LNCAP (cell line): ENCODE results near the gene PHC2.

Experiments used
- TF ChIP-seq, protein P1 (sequence below): fragments of 450-650 bp; IDR thresholded peaks from 2 replicates; pipeline ENCODE4 v1.5.1; 2017; ENCODE audit warnings: mild to moderate bottlenecking

Gene PHC2

DNA sequence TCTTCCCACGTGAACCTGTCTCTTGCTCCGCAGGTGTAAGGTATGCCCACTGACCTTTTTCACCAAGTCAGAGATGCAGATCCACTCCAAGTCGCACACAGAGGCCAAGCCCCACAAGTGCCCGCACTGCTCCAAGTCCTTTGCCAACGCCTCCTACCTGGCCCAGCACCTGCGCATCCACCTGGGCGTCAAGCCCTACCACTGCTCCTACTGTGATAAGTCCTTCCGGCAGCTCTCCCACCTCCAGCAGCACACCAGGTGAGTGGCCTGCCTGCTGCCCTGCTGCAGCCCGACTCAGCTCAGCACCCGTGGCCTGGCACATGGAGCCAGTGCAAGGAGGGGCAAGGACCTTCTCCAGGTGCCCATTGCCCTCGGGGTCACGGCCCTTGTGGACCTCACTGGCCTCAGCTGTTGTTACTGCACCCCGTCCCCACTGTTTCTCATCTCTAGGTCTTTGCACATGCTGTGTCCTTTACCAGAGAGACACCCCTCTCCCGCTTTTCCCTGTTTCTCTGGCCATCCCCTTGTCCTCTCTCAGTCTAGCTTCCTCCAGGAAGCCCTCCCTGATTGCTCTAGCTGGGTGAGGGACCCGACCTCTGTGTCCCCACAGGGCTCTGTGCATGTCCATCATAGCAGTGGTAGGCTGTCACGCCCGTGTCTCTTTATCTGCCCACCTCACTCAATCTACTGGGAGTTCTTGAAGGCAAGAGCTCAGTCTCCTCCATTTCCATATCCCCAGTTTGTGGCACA, 149.2 kb downstream of the PHC2 start:
- TF ChIP-seq, protein P1, sequence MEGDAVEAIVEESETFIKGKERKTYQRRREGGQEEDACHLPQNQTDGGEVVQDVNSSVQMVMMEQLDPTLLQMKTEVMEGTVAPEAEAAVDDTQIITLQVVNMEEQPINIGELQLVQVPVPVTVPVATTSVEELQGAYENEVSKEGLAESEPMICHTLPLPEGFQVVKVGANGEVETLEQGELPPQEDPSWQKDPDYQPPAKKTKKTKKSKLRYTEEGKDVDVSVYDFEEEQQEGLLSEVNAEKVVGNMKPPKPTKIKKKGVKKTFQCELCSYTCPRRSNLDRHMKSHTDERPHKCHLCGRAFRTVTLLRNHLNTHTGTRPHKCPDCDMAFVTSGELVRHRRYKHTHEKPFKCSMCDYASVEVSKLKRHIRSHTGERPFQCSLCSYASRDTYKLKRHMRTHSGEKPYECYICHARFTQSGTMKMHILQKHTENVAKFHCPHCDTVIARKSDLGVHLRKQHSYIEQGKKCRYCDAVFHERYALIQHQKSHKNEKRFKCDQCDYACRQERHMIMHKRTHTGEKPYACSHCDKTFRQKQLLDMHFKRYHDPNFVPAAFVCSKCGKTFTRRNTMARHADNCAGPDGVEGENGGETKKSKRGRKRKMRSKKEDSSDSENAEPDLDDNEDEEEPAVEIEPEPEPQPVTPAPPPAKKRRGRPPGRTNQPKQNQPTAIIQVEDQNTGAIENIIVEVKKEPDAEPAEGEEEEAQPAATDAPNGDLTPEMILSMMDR: no peak

DNA sequence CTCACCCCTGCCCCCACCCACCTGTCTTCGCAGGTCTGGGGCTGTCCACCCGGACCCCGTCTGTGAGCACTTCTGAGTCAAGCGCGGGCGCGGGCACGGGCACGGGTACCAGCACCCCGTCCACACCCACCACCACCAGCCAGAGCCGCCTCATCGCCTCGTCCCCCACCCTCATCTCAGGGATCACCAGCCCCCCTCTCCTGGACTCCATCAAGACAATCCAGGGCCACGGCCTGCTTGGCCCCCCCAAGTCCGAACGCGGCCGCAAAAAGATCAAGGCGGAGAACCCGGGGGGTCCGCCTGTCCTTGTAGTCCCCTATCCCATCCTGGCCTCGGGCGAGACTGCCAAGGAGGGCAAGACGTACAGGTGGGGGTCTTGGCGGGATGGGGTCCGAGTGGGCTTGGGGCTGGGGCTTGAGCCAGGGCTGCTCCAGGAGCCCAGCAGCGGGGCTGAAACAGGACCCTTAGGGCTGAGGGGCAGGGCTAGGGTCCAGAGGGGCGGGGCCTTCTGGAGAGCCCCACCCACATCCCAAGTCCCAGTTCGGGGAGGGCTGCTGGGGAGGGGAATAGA, 150.7 kb downstream of the PHC2 start:
- TF ChIP-seq, protein P1: no peak

DNA sequence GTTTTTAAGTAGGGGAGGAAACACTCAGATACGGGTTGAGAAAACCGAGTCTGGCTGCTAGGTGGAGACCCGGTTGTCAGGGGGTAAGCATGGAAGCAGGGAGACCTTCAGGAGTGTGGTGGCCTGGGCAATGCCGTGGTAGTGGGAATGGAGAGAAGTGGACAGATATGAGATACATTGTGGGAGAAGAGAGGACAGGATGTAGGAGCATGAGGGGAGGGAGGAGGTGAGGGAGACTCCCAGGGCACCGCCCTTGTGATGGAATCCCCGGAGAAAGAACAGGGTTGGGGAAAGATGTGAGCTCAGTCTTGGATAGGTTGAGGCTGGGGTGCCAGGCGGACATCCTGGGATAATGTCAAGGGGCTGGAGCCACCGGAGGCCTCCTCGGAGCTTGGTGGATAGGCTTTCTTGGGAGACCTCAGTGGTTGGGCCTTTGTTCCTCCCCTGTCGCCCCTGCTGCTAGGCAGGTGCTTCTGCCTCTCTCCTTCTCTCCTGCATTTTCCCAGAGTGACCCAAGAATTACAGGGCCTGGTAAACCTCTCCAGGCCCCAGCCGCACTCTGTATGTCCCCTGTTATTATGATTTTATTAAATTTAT, 153.3 kb downstream of the PHC2 start:
- TF ChIP-seq, protein P1: no peak

DNA sequence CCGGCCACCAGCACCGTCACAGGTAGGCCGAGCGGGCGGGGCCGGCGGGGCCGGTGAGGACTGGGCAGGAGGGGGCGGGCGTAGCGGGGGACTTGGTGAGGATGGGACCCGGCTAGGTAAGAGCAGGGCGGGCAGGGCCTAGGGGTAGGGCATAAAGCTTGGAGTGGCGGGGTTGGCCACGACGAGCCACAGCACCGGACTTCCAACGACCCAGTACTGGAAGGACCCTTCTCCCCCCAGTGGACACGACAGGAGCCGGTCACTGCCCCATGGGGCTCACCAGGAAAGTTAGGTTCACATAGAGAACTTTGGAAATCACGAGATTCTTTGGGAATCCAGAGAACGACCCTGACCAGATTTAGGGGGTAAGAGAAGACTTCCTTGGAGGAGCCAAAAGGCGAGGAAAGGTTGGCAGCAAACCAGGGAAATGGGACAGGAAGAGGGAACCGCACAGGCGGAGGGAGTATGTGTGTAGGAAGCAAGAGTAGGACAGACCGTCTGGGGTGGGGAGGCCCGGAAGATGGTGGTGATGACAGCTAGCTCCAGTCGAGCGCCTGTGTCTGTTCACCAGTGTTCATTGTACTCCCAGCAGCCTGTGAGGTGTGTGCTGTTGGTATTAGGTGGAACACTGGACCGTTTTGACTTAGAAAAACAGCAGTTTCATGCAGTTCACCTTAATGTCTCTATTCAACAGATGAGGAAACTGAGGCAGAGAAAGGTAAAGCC, 154.2 kb downstream of the PHC2 start:
- TF ChIP-seq, protein P1: no peak

DNA sequence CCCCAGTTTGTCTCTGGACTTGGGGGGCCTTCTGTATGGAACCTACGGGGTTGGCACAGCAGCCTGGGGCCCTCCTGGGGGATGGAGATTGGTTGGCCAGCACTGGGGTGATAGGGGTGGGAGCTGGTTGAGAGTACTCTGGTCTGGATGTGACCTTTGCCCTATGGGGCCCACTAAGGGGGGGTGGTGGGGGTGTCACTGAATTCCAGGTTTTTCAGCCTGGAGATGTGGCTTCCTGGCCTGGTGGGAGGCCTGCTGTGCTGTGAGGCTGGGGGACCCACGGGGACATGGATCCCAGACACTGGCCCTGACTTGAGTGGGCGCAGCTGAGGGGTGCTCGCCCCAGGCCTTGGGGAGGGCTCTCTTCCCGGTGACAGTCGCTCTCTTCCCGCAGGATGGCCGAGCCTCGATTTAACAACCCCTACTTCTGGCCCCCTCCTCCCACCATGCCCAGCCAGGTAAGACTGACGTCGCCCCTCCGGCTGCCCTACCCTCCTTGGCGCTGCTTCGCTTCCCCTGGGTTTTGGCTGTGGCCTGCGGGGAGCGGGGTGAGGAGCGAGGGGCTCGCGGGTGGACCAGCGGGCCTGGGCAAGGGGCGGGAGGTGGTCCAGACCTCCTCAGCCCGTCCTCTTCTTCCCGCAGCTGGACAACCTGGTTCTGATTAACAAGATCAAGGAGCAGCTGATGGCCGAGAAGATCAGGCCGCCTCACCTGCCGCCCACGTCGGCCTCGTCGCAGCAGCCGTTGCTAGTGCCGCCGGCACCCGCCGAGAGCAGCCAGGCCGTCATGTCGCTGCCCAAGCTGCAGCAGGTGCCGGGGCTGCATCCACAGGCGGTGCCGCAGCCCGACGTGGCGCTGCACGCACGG, 155.0 kb downstream of the PHC2 start:
- TF ChIP-seq, protein P1: no peak

DNA sequence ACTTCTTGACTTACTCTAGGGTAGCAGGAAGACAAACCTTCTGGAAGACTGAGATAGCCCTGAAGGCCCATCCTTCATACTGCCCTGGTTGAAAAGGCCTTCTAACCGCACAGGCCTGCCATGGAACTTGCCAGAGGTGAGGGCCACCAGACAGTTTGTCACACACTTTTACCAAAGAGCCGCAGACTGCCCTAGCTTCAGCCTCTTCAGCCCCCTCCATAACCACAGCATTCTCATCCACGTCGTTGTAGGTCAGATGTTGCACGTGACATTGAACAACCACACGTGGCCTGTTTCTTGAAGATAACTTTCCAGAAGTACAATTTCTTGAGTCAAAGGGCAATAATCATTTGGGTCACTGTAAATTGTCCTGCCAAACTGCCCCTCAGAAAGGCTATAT, 155.7 kb downstream of the PHC2 start:
- TF ChIP-seq, protein P1: no peak

DNA sequence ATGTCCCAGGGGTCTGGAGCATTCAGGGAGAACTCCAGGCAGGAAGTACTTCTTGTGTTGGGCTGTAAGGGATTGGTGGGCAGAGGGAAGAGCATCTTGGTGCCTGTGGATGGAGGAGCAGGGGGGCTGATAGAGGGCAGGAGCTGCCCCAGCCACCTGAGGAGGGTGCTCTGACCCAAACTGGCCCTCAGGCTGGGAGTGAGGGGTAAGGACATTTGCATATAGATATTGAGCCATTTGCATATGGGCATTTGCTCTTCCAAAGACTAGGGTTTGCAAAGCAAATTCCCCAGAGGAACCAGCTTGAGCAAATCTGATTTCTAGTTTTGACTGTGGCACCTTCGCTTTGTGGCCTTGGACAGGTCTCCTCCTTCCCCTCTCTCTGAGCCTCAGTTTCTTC, 156.4 kb downstream of the PHC2 start:
- TF ChIP-seq, protein P1: no peak
